GM19395 (cell line): ENCODE data around the gene PELI2.
"Not testable (repeated sequence)": the region's sequence is repeated elsewhere in the genome, so short reads cannot be mapped to it uniquely, and the experiment has no call there.

Source experiments
- ATAC-seq: cut with Tn5 transposase; IDR thresholded peaks from one replicate; pipeline ENCODE4 v1.9.1; 2021; ENCODE audit warnings: mild to moderate bottlenecking, moderate library complexity; ENCODE audit not compliant: unreplicated experiment

PELI2 gene

DNA sequence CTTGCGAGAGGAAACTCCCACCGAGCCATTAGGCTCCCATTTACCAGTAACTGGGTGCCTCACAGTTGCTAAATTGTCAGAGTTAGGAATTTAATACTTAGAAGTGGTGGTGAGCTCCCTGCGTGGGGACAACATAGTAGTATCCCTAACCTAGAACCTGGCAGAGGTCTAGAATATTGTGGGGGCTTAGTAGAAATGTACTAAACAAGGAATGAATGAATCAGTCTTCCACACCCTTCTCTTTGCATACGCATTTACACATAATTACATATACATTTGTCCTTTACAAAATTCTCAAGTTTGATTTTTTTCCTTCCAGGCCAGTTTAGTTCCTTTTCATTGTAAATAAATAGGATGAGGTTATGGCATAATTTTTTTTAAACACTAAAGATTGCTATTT lies 24.1 kb downstream of the PELI2 start:
- ATAC-seq: no peak

GRCh38 chr14:56143025-56143424 lies 24.8 kb downstream of the PELI2 start:
- no peak for ATAC-seq

DNA sequence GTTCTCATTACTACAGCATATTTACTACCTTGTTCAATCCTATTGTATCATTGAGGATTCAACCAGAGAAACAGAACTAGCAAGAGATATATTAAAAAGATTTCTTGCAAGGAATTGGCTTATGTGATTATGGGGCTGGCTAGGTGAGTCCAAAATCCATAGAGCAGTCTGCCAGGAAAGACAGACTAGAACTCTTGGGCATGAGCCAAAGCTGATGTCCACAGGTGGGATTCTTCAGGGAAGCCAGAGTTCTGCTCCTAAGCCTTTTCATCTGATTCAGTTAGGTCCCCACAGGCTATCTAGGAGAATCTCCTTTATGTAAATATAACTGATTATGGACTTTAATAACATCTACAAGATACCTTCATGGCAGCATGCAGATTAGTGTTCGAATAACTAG lies 26.0 kb downstream of the PELI2 start:
- no peak for ATAC-seq

GRCh38 chr14:56145181-56145769 lies 27.1 kb downstream of the PELI2 start:
- ATAC-seq: no peak

GRCh38 chr14:56145965-56146364 lies 27.8 kb downstream of the PELI2 start:
- no peak for ATAC-seq

GRCh38 chr14:56147449-56147848 lies 29.2 kb downstream of the PELI2 start:
- no peak for ATAC-seq

- ATAC-seq: no peak
These were observed 30.0 kb downstream of the PELI2 start for GRCh38 chr14:56147986-56148901.

DNA sequence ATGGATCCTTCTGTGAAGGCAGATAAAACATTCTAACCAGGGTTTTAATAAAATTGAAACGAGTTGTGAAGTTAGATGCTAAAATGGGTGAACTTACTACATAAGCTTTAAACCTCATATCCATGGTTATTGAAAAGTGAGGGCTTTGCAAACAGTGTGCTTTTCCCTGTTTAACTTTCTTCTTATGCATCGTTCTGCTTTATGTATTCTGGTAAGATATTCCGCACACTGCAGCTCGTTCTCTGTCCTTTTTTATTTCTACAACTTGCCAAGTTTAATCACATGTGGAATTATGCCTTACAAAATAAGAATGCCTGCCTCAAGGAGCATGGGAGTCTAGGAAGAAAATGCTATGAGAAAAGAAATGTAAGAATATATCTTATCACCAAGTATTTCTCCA lies 30.9 kb downstream of the PELI2 start:
- ATAC-seq: no peak

DNA sequence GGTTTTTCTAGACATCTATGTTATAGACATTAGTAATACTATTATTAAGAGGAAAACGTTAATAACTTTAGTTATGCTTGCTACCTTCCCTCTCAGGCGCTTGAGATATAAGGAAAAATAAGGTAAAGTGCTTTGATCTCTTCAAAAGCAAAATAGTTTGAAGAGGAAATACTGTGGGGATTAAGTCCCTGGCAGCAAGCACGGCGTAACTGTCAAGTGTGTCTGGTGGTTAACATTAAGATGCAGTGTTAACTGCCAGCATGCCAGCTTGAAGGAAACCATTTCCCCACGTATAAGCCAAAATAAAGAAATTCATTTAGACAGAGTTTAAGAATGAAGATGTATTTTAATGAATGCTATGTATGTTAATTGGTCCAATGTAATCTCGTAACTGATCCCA lies 31.8 kb downstream of the PELI2 start:
- ATAC-seq: no peak

DNA sequence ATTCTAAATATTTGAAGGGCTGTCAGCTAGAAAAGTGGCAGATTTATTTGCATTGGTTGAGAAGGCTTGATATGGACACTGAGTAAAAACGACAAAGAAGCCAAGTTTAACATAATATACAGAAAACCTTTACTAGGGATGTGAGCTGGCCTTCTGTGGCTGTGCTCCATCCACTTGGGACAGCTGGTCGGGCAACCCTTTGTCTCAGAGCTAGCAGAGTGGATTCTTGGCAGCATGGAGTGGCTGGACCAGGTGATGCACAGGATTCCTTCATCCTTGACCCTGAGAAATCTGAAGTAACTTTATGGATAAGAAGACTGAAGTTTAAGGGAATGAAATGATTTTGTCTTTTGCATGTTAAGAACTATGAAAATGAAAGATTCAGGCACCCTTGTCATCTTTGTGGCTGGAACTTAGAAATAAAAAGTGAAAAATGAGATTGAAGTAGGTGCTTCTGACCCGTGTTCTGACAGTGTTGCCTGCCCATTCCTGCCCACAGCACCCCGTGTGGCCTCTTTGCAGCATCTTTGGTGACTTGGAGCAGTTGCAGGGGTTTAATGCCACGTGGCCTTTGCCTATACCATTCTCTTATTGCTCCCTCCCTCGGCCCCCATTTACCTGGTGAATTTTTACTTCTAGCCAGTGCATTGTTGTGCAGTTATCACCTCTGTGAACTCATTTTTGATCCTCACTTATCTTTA lies 32.6 kb downstream of the PELI2 start:
- no peak for ATAC-seq

DNA sequence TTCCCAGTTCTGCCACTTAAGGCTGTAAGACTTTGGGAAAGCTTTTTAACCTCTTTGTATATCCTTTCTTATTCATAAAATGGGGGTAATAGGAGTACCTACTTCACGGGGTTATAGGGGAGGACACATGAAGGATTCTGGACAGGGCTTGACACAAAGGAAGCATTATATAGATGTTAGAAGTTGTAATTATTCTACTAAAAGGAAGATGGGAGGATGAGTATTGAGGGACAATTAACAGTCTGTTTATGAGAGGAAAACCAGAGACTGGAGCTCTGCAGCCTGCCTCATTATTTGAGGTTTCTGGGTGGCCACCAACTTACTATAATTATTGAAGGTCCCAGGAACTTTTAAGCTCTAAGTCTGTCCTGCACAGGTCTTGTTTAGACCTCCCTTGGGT lies 34.0 kb downstream of the PELI2 start:
- no peak for ATAC-seq

DNA sequence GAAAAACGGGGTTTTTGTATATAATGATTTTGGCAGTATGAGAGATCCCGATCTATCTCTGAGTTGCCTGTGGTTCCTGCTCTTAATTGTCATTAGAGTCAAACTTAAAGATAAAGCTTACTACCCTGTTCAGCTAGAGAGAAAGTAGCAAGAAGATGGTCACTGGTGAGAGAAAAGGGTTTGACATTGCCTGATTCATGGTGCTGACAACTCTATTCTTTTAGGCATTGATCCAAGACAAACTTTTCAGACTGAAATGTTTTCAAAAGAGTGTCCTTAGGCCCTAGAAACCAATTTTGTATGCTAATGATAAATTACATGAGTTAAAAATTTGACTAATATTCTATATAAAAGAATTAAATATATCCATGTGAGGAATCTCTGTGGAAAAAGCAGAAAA lies 35.1 kb downstream of the PELI2 start:
- ATAC-seq: no peak

- no peak for ATAC-seq
These were observed 36.1 kb downstream of the PELI2 start for GRCh38 chr14:56154321-56154720.

- no peak for ATAC-seq
These were observed 37.9 kb downstream of the PELI2 start for GRCh38 chr14:56156096-56156495.

DNA sequence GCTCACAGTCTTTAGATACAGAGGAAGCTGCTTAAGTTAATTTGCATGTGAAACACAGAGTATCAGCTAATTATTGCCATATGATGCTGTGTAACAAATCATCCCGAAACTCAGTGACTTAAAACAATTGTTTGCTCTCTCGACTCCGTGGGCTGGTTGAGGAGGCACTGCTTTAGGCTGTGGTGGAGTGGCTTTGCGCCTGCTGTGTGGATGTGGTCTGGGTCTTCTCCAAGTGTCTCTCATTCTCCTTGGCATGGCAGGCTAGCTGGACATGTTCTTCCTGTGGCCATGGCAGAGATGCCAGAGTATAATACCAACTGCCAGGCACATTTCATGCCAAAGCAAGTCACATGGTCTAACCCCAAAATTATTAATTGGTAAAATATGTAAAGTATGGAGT lies 40.9 kb downstream of the PELI2 start:
- ATAC-seq: no peak

DNA sequence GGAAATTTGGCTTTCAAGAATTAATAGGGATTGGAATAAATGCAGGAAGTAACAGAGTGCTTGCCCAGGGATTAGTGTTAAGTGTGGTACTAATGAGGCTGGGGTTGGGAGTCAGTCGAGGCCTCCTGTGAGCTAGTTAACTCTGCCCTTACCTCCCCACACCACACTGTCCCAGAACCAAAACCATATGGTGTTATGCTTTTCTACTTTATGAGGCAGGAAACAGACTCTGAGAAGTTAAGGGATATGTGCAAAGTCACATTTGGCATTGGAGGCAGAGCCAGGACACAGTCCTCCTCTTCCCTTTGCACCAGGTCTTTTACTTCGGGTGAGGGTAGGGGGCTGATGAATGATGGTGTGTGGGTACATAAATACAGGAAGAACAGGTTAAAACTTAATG lies 41.9 kb downstream of the PELI2 start:
- no peak for ATAC-seq

DNA sequence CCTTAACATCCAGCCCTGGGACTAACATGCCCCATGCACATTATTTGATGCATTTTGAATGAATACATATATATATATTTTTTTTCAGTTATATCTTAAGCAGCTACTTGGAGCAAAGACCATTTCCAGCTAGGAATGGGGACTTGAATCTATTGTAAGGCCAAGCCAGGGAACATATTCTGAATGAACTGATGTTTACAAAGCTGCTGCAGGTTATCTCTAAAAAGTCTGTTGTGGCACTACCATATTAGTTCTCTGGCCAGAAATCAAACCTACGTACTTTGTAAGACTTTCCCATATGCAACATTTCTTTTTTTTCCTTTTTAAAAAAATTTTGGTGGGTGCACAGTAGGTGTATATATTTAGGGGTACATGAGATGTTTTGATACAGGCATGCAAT lies 43.4 kb downstream of the PELI2 start:
- ATAC-seq: no peak

GRCh38 chr14:56162476-56162875 lies 44.3 kb downstream of the PELI2 start:
- ATAC-seq: no peak

DNA sequence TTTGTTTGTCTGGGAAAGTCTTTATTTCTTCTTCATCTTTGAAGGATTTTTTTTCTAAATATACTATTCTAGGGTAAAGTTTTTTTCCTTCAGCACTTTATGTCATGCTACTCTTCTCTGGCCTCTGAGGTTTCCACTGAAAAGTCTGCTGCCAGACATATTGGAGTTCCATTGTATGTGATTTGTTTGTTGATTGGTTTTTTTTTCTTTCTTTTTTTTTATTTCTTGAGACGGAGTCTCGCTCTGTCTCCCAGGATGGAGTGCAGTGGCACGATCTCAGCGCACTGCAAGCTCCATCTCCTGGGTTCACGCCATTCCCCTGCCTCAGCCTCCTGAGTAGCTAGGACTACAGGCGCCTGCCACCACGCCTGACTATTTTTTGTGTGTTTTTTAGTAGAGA lies 48.4 kb downstream of the PELI2 start:
- not testable (repeated sequence) for ATAC-seq

GRCh38 chr14:56168007-56168616 lies 49.9 kb downstream of the PELI2 start:
- no peak for ATAC-seq

- ATAC-seq: no peak
These were observed 51.8 kb downstream of the PELI2 start for GRCh38 chr14:56170028-56170427.
